COLO668 (cell line): ENCODE results near the gene ADGRV1.

ENCODE experiments used
- DNase-seq: peaks from one replicate; lab custom pipeline; 2025; ENCODE audit not compliant: unreplicated experiment; lab: John Stamatoyannopoulos, UW

The ADGRV1 gene

GRCh38 chr5:90861843-90862586 lies 303.4 kb downstream of the ADGRV1 start:
- DNase-seq: no peak

GRCh38 chr5:90865180-90865579 lies 306.6 kb downstream of the ADGRV1 start:
- DNase-seq: no peak

DNA sequence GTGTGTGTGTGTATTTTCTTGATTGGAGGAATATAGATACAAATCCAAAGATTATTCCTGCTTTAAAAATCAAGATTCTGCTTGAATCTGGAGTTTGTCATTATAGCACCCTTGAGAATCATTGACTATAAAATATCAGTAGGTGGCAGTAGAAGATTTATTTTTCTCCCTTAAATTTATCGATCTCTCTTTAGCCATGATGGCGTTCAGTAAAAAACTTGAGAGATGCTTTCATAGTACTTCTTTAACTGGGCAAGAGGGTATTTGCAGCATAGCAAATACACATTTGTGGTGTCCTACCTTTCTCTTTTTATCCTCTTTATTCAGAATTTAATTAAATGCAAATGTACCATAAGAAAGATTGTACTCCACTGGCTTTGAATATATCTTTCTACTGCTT lies 307.7 kb downstream of the ADGRV1 start:
- no peak for DNase-seq

DNA sequence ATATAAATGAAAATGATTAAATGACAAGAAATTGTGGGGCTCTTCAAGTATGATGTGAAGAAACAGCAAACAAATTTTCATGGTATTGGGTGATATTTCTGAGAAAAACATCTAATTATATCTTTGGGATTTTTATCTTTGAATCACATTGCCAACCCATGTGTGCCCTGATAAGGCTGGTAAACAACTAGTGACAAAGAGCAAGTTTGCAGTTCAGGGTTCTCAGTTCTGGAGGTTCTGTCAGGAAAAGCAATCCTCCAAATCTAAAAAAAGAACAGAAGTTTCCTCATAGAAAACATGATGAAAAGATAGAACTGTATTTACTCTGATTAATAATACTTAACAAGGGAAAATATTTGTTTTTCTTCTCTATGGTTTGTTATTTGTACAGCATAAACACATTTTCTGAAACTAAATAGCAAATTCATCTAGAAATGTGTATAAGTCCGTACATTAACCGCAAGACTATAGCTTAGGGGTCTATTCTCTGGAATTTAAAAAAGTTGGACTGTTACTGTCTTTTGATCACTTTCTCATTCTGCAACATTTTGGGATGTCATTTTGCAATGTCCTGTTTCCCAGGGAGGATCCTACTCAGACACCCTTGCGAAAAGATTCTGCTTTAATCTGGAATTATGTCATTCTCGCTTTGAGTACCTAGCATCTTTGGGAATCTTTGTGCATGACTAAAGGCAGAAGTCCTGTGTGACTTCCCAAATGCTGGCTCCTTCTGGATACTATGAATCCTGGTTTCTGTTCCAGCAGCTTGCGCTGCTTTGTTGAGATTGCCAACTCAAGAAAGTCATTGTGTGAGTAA lies 308.5 kb downstream of the ADGRV1 start:
- no peak for DNase-seq

DNA sequence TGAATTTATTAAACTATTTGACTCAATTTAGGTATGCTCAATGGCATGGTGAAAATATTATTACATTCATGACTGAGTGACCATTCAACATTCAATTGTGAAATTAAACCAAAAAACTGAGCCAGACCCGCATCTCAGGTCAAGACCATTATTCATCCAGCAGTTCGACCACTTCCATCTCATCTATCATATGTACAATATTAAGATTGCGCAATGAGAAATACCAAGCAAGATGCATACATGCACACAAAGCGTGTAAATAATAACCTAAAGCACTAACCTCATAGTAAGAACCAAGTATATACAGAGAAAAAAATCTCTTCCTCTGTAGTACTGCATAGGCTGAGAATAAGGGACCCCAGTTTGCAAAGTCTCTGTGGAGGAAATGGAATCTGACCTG lies 310.2 kb downstream of the ADGRV1 start:
- DNase-seq: no peak

DNA sequence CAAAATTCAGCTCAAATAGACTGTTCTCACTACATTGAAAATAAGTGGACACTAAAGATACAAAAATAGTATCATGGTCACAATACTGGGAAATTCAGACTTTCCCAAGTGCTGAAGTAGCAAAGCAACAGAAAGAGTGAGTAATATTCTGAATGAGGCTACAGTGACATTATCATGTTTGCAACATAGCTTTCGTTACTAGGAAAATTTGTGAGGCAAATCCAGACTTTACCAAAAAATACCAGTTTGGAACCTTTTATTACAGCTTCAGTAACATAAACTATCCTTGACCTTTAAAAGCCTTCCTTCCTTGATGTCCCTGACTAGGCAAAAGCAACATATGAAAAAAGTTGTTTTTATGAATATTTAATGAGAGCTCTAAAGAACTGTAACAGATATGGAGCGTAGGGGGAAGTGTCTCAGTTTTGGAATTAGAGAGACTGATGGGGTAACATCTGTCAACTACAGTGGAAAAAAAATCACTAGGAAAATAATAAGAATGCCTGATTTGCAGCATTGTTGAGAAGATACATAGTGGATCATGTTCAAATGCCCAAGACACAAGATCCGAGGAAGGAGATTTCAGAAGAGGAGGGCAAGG lies 312.9 kb downstream of the ADGRV1 start:
- no peak for DNase-seq

GRCh38 chr5:90873033-90873517 lies 314.5 kb downstream of the ADGRV1 start:
- DNase-seq: no peak

- no peak for DNase-seq
These were observed 315.5 kb downstream of the ADGRV1 start for GRCh38 chr5:90874066-90874465.

- no peak for DNase-seq
These were observed 316.9 kb downstream of the ADGRV1 start for GRCh38 chr5:90875456-90875855.

DNA sequence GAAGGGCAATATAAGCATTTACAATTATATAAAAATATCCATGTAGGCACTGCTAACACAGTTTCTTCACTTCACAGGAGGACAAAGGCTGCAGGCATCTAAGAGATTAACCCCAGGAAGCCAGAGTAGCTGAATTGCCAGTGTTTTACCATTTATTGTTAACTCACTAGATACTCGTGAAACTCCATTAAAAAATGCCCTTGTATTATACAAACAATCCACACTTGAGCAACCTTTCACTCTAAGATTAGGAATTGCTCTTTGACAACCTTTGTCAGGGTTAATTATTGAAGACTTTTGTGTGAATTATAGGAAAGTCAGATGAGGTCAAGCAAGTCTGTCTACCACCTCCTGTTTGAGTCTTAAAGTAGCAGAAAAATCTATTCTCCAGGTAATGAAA lies 317.8 kb downstream of the ADGRV1 start:
- no peak for DNase-seq

DNA sequence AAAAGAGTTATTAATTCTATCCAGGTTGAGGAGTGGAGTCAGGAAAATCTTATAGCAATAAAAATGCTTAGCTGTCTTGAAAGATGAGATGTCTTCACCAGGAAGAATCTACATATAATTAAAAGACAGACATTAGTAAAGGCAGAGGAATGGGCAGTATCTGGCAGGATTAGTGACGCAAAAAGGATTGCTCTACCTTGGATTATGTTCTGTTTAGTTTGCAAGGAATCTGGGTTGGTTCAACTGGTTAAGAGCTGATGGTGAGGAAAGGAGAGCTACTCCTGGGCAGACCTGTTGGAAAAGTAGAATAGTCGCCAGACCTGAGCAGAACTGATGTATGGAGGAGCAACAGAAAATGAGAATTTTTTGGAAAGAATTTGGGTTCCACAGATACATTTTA lies 318.5 kb downstream of the ADGRV1 start:
- DNase-seq: no peak

DNA sequence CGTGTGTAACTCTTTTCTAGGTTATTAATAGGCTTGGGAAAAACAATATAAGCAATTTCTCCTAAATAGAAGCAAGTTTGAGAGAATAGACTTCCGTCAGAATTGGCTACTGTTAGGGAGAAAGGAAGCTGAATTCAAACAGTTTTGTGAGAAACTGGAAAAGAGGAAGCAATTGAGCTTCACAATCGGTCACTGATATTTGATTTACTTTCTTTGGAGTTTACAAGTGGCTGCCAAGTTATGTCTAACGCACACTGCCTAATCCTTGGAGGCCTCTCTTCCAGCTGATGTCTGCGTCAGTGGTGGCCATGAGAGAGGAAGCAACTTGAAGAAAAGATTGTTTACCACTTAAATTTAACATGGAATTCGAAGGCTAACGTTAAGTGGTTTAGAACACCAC lies 319.5 kb downstream of the ADGRV1 start:
- no peak for DNase-seq

DNA sequence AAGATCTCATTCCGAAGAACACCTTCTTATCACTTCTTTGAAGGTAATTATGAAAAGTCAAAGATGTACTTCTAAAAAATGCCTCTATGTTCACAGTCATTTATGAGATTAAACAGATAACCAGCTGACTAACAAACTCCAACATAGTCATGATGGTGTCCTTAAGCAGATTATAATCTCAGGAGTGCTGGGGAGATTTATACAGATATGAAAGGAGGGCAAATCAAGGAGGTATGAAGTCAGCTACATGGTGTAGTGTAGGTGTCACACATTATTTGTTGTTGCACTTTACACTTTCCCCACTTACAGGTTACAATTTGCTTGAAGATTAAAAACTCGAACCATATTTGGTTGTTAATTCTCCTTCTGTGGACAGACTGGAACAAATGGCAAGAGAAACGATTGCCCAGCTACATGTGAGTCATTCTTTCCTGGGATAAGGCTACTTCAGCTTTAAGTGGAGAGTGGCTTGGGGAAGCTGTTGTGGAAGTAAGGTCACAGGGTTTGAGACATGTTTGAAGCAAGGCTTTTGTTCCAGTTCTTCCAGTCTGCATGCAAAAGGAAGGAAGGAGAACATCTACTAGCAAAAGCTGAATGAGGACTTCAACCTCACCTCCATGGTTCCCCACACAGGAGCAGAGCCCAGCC lies 320.1 kb downstream of the ADGRV1 start:
- no peak for DNase-seq

- DNase-seq: no peak
These were observed 323.1 kb downstream of the ADGRV1 start for GRCh38 chr5:90881626-90882150.

- no peak for DNase-seq
These were observed 323.9 kb downstream of the ADGRV1 start for GRCh38 chr5:90882448-90882847.

DNA sequence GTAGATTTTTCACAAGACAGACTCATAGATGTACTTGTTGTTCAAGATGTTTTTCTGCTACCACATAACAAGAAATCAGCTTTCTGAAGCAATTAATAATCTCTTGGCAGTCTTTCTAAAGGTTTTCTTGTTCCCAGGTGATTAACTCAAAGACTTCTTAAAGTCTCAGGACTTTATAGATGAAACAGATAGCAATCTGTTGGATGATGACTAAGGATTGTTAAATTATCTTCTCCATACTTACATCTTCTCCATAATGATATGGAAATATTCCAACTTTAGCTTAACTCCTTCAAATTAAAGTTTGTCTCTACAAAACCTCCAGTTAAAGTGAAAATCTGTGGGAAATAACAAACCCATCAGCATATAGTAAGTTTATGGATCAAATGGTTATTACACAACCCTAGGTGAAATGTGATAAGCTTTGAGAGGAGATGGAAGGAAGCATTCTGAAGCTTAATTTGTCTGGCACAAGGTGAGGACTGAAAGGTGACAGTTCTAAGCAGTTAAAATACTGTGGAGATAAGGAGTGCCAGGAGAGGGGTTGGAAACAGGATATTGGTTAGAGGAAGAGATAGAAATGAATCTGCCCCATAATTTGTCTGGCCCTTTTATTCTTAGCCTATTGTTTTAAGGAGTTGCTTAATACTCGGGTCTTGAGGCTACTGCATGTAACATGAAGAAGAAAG lies 326.7 kb downstream of the ADGRV1 start:
- DNase-seq: no peak

- DNase-seq: no peak
These were observed 327.8 kb downstream of the ADGRV1 start for GRCh38 chr5:90886381-90886780.

GRCh38 chr5:90888511-90889324 lies 330.1 kb downstream of the ADGRV1 start:
- no peak for DNase-seq

GRCh38 chr5:90889325-90889600 lies 330.7 kb downstream of the ADGRV1 start:
- DNase-seq: no peak

DNA sequence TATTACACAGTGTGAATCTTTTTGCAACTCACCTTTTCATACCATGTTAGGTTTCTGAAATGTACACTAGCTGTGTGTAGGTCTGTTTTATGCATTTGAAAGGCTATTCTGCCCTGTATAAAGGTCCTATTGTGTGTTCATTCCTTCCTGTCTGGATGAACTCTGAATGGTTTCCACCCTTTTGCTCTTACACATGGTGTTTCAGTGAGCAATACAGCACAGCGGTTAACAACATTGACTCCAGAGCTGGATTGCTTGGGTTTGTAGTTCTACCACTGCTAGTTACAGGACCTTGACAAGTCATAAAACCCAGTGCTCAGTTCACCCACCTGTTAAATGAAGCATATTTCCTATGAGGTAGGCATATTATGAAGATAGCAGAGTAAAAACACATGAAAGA lies 331.6 kb downstream of the ADGRV1 start:
- no peak for DNase-seq
